Kidney (tissue), 14 donors: ENCODE measurements around the gene FRMD4A. TPM values are rescaled to one million over a fixed set of nuclear protein-coding genes. Genes with fewer than 3 reads are reported as not detected.

Source experiments
- DNase-seq, 5 donors: peaks; one replicate each; pipeline ENCODE4 v3.0.0-alpha.2; 2013 to 2020
- FAIRE-seq: peaks from 2 replicates; lab custom pipeline; 2012; peaks lifted over from hg19 to GRCh38; lab: Jason Lieb, UNC
- H3K27ac ChIP-seq, 2 donors: one replicate each; pipeline ENCODE4 v1.7.0; 2013; ENCODE audit warnings: low read depth in 2 of 2, low read length in 2 of 2, inconsistent platforms in 1 of 2
- H3K27me3 ChIP-seq: one replicate; pipeline ENCODE4 v1.7.1; 2013; ENCODE audit warnings: low read length, inconsistent platforms; ENCODE audit not compliant: control insufficient read depth, insufficient read depth
- H3K36me3 ChIP-seq, 3 donors: one replicate each; pipeline versions ENCODE4 v1.7.0 to v1.7.1; 2013; ENCODE audit warnings: low read length in 3 of 3, control low read depth in 1 of 3, inconsistent platforms in 1 of 3; ENCODE audit not compliant: insufficient read depth in 3 of 3, control insufficient read depth in 2 of 3
- H3K4me1 ChIP-seq, 3 donors: one replicate each; pipeline versions ENCODE4 v1.7.0 to v1.7.1; 2013; ENCODE audit warnings: low read length in 3 of 3, inconsistent platforms in 1 of 3, low read depth in 1 of 3; ENCODE audit not compliant: control insufficient read depth in 2 of 3, insufficient read depth in 2 of 3
- H3K4me3 ChIP-seq, 3 donors: one replicate each; pipeline versions ENCODE4 v1.7.0 to v1.8.1; 2013; ENCODE audit warnings: low read length in 3 of 3, control low read depth in 1 of 3, inconsistent platforms in 1 of 3
- H3K9ac ChIP-seq, 3 donors: one replicate each; pipeline versions ENCODE4 v1.7.0 to v1.7.1; 2013; ENCODE audit warnings: low read length in 3 of 3, control low read depth in 1 of 3, inconsistent platforms in 1 of 3
- H3K9me3 ChIP-seq, 3 donors: one replicate each; pipeline versions ENCODE4 v1.7.0 to v1.7.1; 2013; ENCODE audit warnings: low read length in 3 of 3, control low read depth in 1 of 3, inconsistent platforms in 1 of 3; ENCODE audit not compliant: control insufficient read depth in 2 of 3, insufficient read depth in 1 of 3
- intact Hi-C: fragments of 100-400 bp; cut with DNase I; formaldehyde crosslinking; loops from one replicate; pipeline ENCODE4 v1.11.1; 2022
- polyA plus RNA-seq: library from polyadenylated mRNA; stranded (reverse); fragments of 350-450 nt; fragmentation: Illumina TruSeq; extraction: RNeasy Lipid Tissue Mini Kit (QIAGEN cat#74804); gene quantifications from one replicate; pipeline ENCODE4 v1.2.3, GENCODE V29; 2014; ENCODE audit warnings: low read depth, low replicate concordance; ENCODE audit not compliant: insufficient read depth
- total RNA-seq: library from RNA; stranded (reverse); fragmentation: NEBNext Ultra II Directional; extraction: Animal tissue kit (Norgen Biotek cat#: 25700); gene quantifications from one replicate; pipeline ENCODE4 v1.2.1, GENCODE V29; 2021
- TF ChIP-seq, protein P1 (sequence below): IDR thresholded peaks from 3 replicates; pipeline ENCODE4 v1.5.1; 2012; ENCODE audit warnings: mild to moderate bottlenecking, moderate library complexity, borderline replicate concordance; ENCODE audit not compliant: insufficient read depth; ENCODE audit errors: extremely low read depth
- donor health status: control.
- donor health status: control.
- donor health status: control.
- donor health status: control.
- donor health status: control.
- donor health status: DM: yes; HTN: yes; CAD: no.
- donor health status: Normal renal cell carcinoma (clear cell type).

FRMD4A gene
- total and polyA plus RNA-seq, 2 donors from 2014 or later, result 16.0 to 68.2 TPM

- Histone ChIP-seq H3K27ac (no peak overlapping the region), H3K36me3 (no peaks in the 10 kb centered on the region), H3K9ac (no peak overlapping the region), H3K4me3 (no peak overlapping the region), H3K4me1 (peaks cover 0 to 2% (median 0%) of the 10 kb centered on the region in 3 donors), H3K9me3 (no peaks in the 10 kb centered on the region), H3K27me3 (no peaks in the 10 kb centered on the region)
- intact Hi-C loops, result no loop called here
- DNase-seq (no peak), FAIRE-seq (no peak)
- TF ChIP-seq, protein P1, sequence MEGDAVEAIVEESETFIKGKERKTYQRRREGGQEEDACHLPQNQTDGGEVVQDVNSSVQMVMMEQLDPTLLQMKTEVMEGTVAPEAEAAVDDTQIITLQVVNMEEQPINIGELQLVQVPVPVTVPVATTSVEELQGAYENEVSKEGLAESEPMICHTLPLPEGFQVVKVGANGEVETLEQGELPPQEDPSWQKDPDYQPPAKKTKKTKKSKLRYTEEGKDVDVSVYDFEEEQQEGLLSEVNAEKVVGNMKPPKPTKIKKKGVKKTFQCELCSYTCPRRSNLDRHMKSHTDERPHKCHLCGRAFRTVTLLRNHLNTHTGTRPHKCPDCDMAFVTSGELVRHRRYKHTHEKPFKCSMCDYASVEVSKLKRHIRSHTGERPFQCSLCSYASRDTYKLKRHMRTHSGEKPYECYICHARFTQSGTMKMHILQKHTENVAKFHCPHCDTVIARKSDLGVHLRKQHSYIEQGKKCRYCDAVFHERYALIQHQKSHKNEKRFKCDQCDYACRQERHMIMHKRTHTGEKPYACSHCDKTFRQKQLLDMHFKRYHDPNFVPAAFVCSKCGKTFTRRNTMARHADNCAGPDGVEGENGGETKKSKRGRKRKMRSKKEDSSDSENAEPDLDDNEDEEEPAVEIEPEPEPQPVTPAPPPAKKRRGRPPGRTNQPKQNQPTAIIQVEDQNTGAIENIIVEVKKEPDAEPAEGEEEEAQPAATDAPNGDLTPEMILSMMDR, result no peak
Measured at GRCh38 chr10:14017467-14017866, 313.3 kb downstream of the FRMD4A start.

- Histone ChIP-seq H3K36me3 (no peaks in the 10 kb centered on the region), H3K4me3 (no peak overlapping the region), H3K27ac (no peak overlapping the region), H3K9ac (no peak overlapping the region), H3K4me1 (peaks cover 0 to 2% (median 0%) of the 10 kb centered on the region in 3 donors), H3K9me3 (no peaks in the 10 kb centered on the region), H3K27me3 (no peaks in the 10 kb centered on the region)
- intact Hi-C loops, result no loop called here
- DNase-seq (no peak), FAIRE-seq (no peak)
- TF ChIP-seq, protein P1, result no peak
Measured at GRCh38 chr10:14016931-14017333, 313.8 kb downstream of the FRMD4A start.

DNA sequence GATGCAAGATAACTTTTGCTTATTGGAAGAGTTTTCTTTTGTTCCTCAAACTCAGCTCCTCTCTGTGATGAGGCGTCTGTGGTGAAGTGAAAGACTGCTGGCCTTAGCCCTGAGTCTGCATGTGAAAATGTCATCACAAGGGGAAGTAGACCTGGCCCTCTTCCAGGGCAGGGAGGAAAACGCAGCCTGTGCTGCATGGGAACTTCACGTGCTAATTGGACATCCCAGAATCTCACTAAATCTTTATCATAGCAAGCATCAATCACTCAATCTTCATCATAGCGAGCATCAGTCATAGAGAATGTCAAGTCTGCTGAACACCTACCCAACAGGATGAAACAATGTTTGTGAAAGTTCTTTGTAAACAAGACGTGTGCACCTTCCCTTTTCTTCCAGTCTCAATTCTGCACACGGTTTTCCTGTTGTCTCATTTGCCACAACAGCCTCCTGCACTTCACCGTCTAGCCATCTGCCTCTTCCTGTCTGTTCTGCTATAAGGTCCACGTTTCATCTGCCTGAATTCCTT lies 314.6 kb downstream of the FRMD4A start:
- Histone ChIP-seq H3K4me3 (no peak overlapping the region), H3K27ac (no peak overlapping the region), H3K4me1 (peaks cover 0 to 2% (median 0%) of the 10 kb centered on the region in 3 donors), H3K27me3 (no peaks in the 10 kb centered on the region), H3K36me3 (no peaks in the 10 kb centered on the region), H3K9me3 (no peaks in the 10 kb centered on the region), H3K9ac (no peak overlapping the region)
- DNase-seq, result peak in 1 of 5 donors; percentile 68
- no peak for FAIRE-seq
- TF ChIP-seq, protein P1, result no peak
- intact Hi-C loops, result no loop called here

DNA sequence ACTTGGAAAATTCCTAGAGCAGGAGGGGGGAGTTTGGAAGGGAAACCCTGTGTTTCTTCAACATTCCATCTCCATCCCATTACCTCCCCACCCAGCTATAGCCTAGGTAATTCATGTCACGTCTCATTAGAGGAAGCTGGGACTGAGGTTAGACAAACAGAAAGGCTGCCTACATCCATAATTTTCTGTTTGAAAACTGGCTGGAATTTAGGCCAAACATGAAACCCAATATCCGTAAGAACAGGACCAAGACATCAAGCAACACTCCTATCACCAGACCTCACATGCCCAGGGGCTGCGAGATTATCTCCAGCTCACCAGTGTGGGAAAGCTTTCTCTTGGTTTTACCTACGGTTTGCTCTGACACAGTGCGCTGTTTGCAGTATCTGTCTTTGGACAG lies 316.3 kb downstream of the FRMD4A start:
- H3K27ac ChIP-seq, result no peak overlapping the region
- no peak overlapping the region for H3K4me3 ChIP-seq
- H3K9me3 ChIP-seq, result no peaks in the 10 kb centered on the region
- peak in 3 of 5 donors; percentile 33 to 67 (median 56) for DNase-seq
- intact Hi-C loops, result no loop called here
- H3K36me3 ChIP-seq, result no peaks in the 10 kb centered on the region
- TF ChIP-seq, protein P1, result no peak
- H3K27me3 ChIP-seq, result no peaks in the 10 kb centered on the region
- no peak for FAIRE-seq
- H3K9ac ChIP-seq, result no peak overlapping the region
- H3K4me1 ChIP-seq, result peaks cover 0 to 6% (median 0%) of the 10 kb centered on the region in 3 donors
